GM13977 (cell line): ENCODE results near the gene PXDN.

Source experiments
- DNase-seq: peaks from one replicate; pipeline ENCODE4 v3.0.0; 2012; ENCODE audit warnings: low spot score
- in situ Hi-C: fragments of 300-500 bp; cut with MboI; formaldehyde crosslinking; loops from one replicate; pipeline ENCODE4 v1.12.0; 2022; ENCODE audit warnings: low sequenced_read_pairs, low pct_unique_long_range_greater_than_20kb, mixed read lengths, inconsistent platforms; ENCODE audit not compliant: unreplicated experiment
- TF ChIP-seq, protein P1 (sequence below): IDR thresholded peaks from 2 replicates; pipeline ENCODE4 v1.5.1; 2012; ENCODE audit warnings: mild to moderate bottlenecking, control low read depth; ENCODE audit not compliant: insufficient read depth; ENCODE audit errors: extremely low read depth, missing control alignments

Gene PXDN

DNA sequence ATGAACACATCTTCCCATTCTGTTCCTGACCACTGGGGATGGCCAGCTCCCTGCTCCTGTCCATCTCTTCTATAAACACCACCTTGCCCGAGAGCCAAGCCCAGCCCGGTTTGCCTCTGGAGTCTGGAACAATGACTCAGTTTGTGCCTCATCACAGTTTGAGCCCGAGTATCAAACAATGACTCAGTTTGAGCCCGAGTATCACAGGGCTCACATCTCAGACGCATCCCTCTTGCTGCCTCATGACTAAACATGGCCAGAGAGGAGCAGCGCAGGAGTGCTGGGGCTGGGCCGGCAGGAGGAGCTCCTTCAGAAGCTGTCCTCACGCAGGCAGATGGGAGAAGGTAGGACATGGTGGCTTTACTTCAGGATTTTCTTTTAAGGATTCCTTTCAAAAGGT, 68.7 kb downstream of the PXDN start:
- in situ Hi-C loops, result no loop called here
- TF ChIP-seq, protein P1, sequence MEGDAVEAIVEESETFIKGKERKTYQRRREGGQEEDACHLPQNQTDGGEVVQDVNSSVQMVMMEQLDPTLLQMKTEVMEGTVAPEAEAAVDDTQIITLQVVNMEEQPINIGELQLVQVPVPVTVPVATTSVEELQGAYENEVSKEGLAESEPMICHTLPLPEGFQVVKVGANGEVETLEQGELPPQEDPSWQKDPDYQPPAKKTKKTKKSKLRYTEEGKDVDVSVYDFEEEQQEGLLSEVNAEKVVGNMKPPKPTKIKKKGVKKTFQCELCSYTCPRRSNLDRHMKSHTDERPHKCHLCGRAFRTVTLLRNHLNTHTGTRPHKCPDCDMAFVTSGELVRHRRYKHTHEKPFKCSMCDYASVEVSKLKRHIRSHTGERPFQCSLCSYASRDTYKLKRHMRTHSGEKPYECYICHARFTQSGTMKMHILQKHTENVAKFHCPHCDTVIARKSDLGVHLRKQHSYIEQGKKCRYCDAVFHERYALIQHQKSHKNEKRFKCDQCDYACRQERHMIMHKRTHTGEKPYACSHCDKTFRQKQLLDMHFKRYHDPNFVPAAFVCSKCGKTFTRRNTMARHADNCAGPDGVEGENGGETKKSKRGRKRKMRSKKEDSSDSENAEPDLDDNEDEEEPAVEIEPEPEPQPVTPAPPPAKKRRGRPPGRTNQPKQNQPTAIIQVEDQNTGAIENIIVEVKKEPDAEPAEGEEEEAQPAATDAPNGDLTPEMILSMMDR, result no peak

DNA sequence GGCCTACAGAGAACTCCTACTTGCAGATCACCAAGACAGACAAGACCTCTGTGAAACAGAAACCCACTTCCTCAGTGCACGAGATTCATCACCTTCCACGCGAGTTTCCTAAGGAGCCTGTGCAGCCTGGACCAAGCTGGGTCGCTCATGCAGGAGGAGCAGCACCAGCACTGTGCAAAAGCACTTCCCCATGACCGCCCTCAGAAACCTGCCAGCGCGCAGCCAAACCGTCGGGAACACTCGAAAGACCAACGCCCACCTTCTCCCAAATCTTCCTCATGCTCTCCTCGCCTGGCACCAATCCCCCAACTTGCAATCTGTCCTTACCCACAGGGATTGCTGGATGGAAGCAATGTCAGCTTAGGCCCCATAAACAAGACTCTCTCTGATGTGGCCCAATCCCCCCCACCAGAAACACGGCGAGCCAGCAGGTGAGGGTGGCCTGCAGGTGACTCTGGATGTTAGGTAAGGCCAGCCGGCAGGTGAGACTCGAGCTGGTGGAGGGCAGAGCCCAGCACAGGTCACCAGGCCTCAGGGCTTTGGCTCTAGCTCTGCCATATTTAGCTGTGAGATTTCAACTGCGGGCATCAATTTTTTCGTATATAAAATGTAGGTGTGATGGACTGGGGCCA, 69.4 kb downstream of the PXDN start:
- DNase-seq, result no peak
- TF ChIP-seq, protein P1, result no peak
- in situ Hi-C loops, result no loop called here

More for the DNA sequence above, 68.7 kb downstream of the PXDN start:
- no peak for DNase-seq

DNA sequence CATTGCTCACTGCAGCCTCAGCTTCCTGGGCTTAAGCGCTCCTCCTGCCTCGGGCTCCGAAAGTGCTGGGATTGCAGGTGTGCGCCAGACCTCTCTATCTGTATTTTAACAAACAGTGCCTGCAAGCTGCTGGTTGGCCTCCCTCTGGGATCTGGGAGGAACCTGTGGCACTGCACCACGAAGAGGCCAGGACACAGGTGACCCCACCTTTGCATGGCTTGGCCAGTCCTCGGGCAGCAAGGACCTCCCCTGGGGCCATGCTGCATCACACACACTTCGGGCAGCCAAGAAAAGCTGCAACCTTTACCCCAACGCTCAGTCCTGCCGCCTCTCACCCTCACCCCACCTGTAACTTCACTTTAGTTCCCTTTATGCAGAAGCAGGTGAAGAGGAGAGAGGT, 70.0 kb downstream of the PXDN start:
- TF ChIP-seq, protein P1, result no peak
- in situ Hi-C loops, result no loop called here
- no peak for DNase-seq

- no peak for DNase-seq
- TF ChIP-seq, protein P1, result no peak
- in situ Hi-C loops, result no loop called here
Measured at GRCh38 chr2:1673160-1673944, 71.0 kb downstream of the PXDN start.

GRCh38 chr2:1672738-1673137, 71.6 kb downstream of the PXDN start:
- TF ChIP-seq, protein P1, result no peak
- in situ Hi-C loops, result no loop called here
- no peak for DNase-seq

- TF ChIP-seq, protein P1, result no peak
- no peak for DNase-seq
- in situ Hi-C loops, result no loop called here
Measured at GRCh38 chr2:1671916-1672315, 72.4 kb downstream of the PXDN start.
